Erythroblast (primary cell): ENCODE results near the gene TBC1D2B.

Source experiments
- GATA1 ChIP-seq: IDR thresholded peaks from 2 replicates; pipeline ENCODE4 v1.6.1; 2011; ENCODE audit warnings: low read depth, mild to moderate bottlenecking, control low read depth, low read length, moderate library complexity
- POLR2A ChIP-seq: IDR thresholded peaks from 2 replicates; pipeline ENCODE4 v1.6.1; 2011; ENCODE audit warnings: mild to moderate bottlenecking, low read length

DNA sequence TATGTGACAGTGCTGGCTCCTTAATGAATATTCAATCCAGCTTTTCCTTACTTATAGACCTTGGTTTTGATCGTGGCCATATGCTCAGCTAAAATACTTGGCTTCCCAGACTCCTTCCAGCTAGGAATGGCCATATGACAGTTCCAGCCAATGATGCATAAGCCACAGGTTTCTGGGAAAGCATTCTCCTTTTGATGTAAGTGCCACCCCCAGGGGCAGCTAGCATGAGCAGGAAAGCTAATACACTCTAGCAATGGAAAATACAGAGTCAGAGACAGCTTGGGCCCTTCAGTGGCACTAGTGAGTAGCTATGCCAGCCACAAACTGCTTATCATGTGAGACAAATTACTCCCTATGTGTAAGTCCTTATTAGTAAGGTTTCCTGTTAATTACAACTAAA is 26.7 kb downstream of the TBC1D2B start:
- TF ChIP-seq POLR2A: no peak
- no peak for TF ChIP-seq GATA1
